Measurements from ENCODE around the gene RCOR1.
A peak's percentile ranks its signal among the peaks of the same experiment; 100 is the strongest.

RCOR1 gene

GRCh38 chr14:102645746-102646440 lies 53.4 kb downstream of the RCOR1 start:
- no peaks in the 10 kb centered on the region for H3K36me3 ChIP-seq (ENCODE audit: insufficient read depth, low read length)
- no peaks in the 10 kb centered on the region for H3K9me2 ChIP-seq (ENCODE audit: low read depth, low read length)
- H3K4me2 ChIP-seq (ENCODE audit: low read length), result peak overlapping the region; percentile 44; the same call in 1 of the 2 replicates
- no peaks in the 10 kb centered on the region for H4K20me1 ChIP-seq (ENCODE audit: insufficient read depth, low read length)
- H3F3A ChIP-seq (ENCODE audit: insufficient read depth, low read length), result no peaks in the 10 kb centered on the region
- H3K4me1 ChIP-seq (ENCODE audit: insufficient read depth, low read length, severe bottlenecking), result peaks cover 48% of the 10 kb centered on the region
- peak overlapping the region; percentile 25 for H3K4me3 ChIP-seq (ENCODE audit: low read depth, low read length, poor library complexity, severe bottlenecking)
- H3K27ac ChIP-seq (ENCODE audit: low read depth, low read length, poor library complexity, severe bottlenecking), result peak overlapping the region; percentile 83
- no peaks in the 10 kb centered on the region for H3K9me3 ChIP-seq (ENCODE audit: low read length)
- TF ChIP-seq CTCF (IDR thresholded peaks at IDR 0.05; ENCODE audit: low read length) (no peak), EZH2 (IDR thresholded peaks at IDR 0.05; ENCODE audit: borderline replicate concordance, low read length) (no peak)
- no peak overlapping the region for H2AFZ ChIP-seq (ENCODE audit: low read length)
- peak overlapping the region; percentile 17 for H3K9ac ChIP-seq (ENCODE audit: low read length)
- peaks cover 46% of the 10 kb centered on the region for H3K79me2 ChIP-seq (ENCODE audit: insufficient read depth, low read length)
- H3K27me3 ChIP-seq (ENCODE audit: insufficient read depth, low read length), result no peaks in the 10 kb centered on the region

GRCh38 chr14:102646615-102647014 lies 54.2 kb downstream of the RCOR1 start:
- H3K9me2 ChIP-seq (ENCODE audit: low read depth, low read length), result no peaks in the 10 kb centered on the region
- peak overlapping the region; percentile 44; the same call in 1 of the 2 replicates for H3K4me2 ChIP-seq (ENCODE audit: low read length)
- H3K36me3 ChIP-seq (ENCODE audit: insufficient read depth, low read length), result no peaks in the 10 kb centered on the region
- no peaks in the 10 kb centered on the region for H4K20me1 ChIP-seq (ENCODE audit: insufficient read depth, low read length)
- H3F3A ChIP-seq (ENCODE audit: insufficient read depth, low read length), result no peaks in the 10 kb centered on the region
- no peak overlapping the region for H2AFZ ChIP-seq (ENCODE audit: low read length)
- no peaks in the 10 kb centered on the region for H3K27me3 ChIP-seq (ENCODE audit: insufficient read depth, low read length)
- TF ChIP-seq CTCF (IDR thresholded peaks at IDR 0.05; ENCODE audit: low read length) (no peak), EZH2 (IDR thresholded peaks at IDR 0.05; ENCODE audit: borderline replicate concordance, low read length) (no peak)
- H3K79me2 ChIP-seq (ENCODE audit: insufficient read depth, low read length), result peaks cover 46% of the 10 kb centered on the region
- H3K4me1 ChIP-seq (ENCODE audit: insufficient read depth, low read length, severe bottlenecking), result peaks cover 48% of the 10 kb centered on the region
- H3K27ac ChIP-seq (ENCODE audit: low read depth, low read length, poor library complexity, severe bottlenecking), result peak overlapping the region; percentile 83
- peak overlapping the region; percentile 17; the same call in 1 of the 2 replicates for H3K9ac ChIP-seq (ENCODE audit: low read length)
- H3K4me3 ChIP-seq (ENCODE audit: low read depth, low read length, poor library complexity, severe bottlenecking), result peak overlapping the region; percentile 25
- H3K9me3 ChIP-seq (ENCODE audit: low read length), result no peaks in the 10 kb centered on the region

- TF ChIP-seq CTCF (IDR thresholded peaks at IDR 0.05; ENCODE audit: low read length) (no peak), EZH2 (IDR thresholded peaks at IDR 0.05; ENCODE audit: borderline replicate concordance, low read length) (no peak)
- Histone ChIP-seq H3K9me3 (ENCODE audit: low read length) (no peaks in the 10 kb centered on the region), H4K20me1 (ENCODE audit: insufficient read depth, low read length) (no peaks in the 10 kb centered on the region), H3K27ac (ENCODE audit: low read depth, low read length, poor library complexity, severe bottlenecking) (no peak overlapping the region), H3K9ac (ENCODE audit: low read length) (no peak overlapping the region), H3K27me3 (ENCODE audit: insufficient read depth, low read length) (no peaks in the 10 kb centered on the region), H3K4me1 (ENCODE audit: insufficient read depth, low read length, severe bottlenecking) (peaks cover 2% of the 10 kb centered on the region), H2AFZ (ENCODE audit: low read length) (no peak overlapping the region), H3K9me2 (ENCODE audit: low read depth, low read length) (no peaks in the 10 kb centered on the region), H3F3A (ENCODE audit: insufficient read depth, low read length) (no peaks in the 10 kb centered on the region), H3K79me2 (ENCODE audit: insufficient read depth, low read length) (peaks cover 48% of the 10 kb centered on the region), H3K4me2 (ENCODE audit: low read length) (no peak overlapping the region), H3K36me3 (ENCODE audit: insufficient read depth, low read length) (no peaks in the 10 kb centered on the region), H3K4me3 (ENCODE audit: low read depth, low read length, poor library complexity, severe bottlenecking) (no peak overlapping the region)
These were observed 59.7 kb downstream of the RCOR1 start for GRCh38 chr14:102652194-102652593.

All from OCI-LY1 (cell line).